Posterior cingulate gyrus (tissue), 11 donors: ENCODE measurements around the gene TIMP2.
"Not testable (repeated sequence)": the region's sequence is repeated elsewhere in the genome, so short reads cannot be mapped to it uniquely, and the experiment has no call there.

ENCODE experiments used
- DNase-seq, 10 donors: peaks; one replicate each; pipeline versions ENCODE4 v3.0.0 to v3.0.0-alpha.2; 2020 to 2021; ENCODE audit warnings: mixed read lengths in 3 of 10
- intact Hi-C: fragments of 100-400 bp; cut with DNase I; formaldehyde crosslinking; loops from one replicate; pipeline ENCODE4 v1.15.1; 2023

The TIMP2 gene

GRCh38 chr17:78925234-78925633 lies at the start of gene TIMP2:
TIMP2 (minus strand) TSS chr17:78925387; CDS start chr17:78925088, 299 bp downstream.
- peak; percentile 82 to 98 (median 89) for DNase-seq
- intact Hi-C loops = loop anchor here (1.0 kb wide), 1 partner anchor 9 kb away; no protein-coding TSS in a partner anchor

DNA sequence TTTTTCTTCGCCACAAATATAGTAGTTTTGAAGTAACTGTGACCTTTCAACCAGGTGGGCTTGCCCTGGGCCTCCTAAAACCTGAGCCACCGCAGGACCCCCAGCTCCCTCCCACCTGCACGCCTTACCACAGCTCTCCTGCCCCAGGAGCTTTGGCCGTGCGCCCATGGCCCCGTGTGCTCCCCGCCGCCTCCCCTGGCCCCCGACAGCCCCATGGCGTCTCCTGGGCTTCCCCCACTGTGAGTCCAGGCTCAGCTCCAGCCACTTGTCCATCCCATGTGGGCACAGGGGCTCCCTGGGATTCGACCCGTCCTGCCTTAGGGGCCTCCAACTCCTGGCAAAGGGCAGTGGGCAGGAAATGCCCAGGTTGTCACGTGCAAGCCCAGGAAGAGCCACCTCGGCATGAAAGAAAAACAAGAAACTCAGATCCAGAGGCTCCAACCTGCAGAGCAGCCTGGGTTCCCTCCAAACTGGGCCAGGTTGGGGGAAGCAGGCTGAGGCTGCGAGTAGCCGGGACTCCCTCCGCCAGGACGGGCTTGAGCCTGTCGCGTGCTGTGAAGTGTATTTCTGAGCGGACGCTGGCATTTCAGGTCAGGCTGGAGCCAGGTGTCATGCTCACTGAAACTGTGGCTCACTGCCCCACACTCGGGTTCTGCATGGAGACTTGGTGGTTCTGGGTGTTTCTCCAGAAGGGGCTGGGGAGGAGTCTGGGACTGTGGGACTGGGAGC lies 48.8 kb upstream of the TIMP2 start:
- no peak for DNase-seq
- intact Hi-C loops = no loop called here

GRCh38 chr17:78973196-78973595 lies 48.0 kb upstream of the TIMP2 start:
- DNase-seq = no peak
- intact Hi-C loops = no loop called here

DNA sequence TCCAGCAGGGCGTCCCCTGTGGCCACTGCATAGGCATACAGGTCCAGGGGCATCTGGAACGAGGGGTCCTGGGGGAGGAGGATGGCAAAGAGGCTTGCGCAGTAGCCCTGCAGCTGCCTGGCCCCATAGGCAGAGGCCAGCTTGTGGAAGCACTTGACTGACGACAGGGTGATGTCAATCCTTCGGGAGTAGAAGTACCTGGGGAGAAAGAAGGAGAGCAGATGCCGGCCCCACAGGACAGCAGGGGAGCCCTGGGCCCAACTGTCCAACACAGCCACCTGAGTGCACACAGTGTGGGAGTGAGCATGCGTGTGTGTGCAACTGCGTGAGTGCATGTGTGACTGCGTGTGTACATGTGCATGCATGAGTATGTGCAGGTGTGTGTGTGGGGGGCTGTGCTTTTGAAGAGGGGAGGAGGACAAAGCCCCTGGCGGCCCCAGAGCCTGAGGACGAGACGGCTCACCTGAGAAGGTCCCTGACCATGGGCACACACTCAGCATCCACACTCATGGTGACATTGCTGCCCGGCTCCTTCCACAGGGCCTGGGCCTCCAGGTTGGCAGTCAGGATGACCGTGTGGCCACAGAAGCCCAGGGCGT lies 47.4 kb upstream of the TIMP2 start:
- no peak for DNase-seq
- intact Hi-C loops = no loop called here

GRCh38 chr17:78971756-78972506 lies 46.7 kb upstream of the TIMP2 start:
- peak in 1 of 10 donors; percentile 63 for DNase-seq
- intact Hi-C loops = loop anchor here (1.0 kb wide), 2 partner anchors 46 to 106 kb away; no protein-coding TSS in a partner anchor

DNA sequence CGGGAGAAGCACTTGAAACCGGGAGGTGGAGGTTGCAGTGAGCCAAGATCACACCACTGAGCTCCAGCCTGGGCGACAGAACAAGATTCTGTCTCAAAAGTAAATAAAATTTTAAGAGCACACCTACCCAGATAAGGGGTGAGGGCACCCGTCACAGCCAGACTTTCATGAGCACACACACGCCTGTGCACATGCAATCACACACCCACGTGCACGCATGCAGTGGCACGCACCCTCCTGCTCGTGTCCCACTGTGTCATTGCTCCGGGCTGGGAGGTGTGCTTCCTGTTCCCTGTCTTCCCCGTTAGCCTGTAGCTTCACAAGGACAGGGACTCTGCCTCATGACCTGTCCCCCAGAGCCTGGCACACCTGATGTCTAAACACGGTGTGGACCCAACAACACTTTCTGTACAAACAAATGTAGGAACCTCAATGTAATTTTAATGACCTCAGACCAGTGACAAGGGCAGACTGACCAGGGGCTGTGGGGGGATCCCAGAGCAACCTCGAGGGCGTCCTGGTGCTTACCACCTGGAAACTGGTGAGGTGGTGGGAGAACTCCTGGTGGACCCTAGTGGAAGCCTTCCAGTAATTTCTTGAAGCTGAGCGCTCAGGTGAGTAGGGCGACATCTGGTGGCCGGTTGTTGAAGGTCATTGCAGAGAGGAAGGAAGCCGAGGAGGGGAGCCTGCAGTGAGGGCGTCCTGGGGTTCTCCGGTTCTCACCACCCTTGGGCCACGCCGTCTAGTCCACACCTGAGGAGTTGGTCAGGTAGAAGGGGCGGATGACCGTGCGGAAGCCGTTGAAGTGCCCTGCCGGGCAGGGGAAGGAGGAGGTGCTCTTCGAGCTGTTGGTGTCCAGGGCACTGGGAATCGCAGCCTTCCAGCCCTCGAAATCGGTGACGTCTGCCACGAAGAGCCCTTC lies 45.9 kb upstream of the TIMP2 start:
- DNase-seq = peak; percentile 64 to 96 (median 86)
- intact Hi-C loops = loop anchor here (1.0 kb wide), 2 partner anchors 45 to 105 kb away; no protein-coding TSS in a partner anchor

GRCh38 chr17:78969865-78970264 lies 44.7 kb upstream of the TIMP2 start:
- DNase-seq = no peak
- intact Hi-C loops = no loop called here

DNA sequence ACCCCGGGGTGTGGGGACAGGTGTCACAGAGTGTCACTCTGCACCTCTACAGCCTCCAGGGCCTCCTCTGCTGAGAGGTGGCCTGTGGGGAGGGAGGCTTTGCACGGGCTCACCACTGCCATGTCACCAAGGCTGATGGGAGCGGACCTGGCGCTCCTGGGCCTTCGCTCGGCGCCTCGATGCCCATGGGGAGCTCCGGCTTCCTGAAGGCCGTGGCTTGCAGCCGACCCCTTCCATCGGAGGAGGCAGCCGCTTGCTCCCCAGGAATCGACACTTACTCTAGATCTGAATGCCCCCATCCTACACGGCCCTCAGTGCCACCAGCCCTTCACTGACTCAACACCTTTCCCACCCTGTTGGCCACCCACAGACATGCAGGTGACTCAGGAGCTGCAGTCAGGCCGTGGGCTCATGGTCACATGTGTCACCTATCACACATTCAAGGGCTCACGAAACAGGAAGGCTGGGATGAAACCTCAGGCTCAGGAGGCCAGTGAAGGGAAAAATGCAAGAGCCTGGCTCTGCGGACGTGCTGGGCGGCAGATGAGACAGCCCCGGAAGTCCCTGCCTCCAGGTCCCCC lies 42.7 kb upstream of the TIMP2 start:
- intact Hi-C loops = no loop called here
- DNase-seq = no peak

- no peak for DNase-seq
- intact Hi-C loops = no loop called here
These were observed 41.9 kb upstream of the TIMP2 start for GRCh38 chr17:78966910-78967600.

DNA sequence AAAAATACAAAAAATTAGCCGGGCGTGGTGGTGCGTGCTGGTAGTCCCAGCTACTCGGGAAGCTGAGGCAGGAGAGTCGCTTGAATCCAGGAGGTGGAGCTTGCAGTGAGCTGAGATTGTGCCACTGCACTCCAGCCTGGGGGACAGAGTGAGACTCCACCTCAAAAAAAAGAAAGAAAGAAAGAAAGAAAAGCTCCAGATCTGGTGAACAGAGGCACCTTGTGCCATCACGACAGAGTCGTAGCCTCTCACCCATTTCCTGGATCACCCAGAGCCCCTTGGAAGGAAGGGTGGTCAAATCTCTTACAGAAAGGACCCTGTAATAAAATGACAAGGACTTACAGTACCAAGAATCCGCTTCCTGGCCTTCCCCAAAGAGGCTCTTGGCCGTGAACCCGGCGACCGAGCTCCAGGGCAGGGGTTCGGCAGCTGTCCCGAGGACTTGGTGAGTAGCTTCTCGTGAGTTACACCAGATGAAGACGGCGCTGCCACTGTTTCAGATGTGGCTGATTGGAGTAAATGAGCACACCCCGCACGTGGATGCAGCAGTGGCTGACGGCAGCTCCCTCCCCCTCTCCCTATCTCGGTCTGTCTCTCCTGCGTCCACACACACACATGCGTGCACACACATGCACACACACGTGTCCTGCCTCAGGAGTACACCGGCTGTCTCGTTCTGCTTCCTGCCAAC lies 41.1 kb upstream of the TIMP2 start:
- intact Hi-C loops = no loop called here
- peak in 1 of 10 donors; percentile 50 for DNase-seq

- DNase-seq = no peak
- intact Hi-C loops = no loop called here
These were observed 40.3 kb upstream of the TIMP2 start for GRCh38 chr17:78965491-78965924.

DNA sequence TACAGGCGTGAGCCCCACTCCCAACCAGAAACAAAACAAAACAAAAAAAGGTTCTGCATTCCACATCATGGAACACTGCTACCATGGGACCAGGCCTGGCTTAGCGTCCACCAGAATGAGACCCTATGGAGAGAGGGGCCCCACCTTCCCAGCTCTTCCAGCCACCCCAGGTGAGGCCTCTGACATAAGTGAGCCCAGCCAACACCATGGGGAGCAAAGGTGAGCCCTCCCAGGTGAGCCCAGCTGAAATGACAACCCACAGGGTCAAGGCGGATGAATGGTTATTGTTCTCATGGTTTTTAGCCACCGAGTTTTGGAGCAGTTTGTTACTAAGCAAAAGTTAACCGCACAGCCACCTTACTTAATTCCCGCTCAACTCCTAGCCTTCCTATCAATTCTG lies 38.2 kb upstream of the TIMP2 start:
- intact Hi-C loops = no loop called here
- DNase-seq = no peak

DNA sequence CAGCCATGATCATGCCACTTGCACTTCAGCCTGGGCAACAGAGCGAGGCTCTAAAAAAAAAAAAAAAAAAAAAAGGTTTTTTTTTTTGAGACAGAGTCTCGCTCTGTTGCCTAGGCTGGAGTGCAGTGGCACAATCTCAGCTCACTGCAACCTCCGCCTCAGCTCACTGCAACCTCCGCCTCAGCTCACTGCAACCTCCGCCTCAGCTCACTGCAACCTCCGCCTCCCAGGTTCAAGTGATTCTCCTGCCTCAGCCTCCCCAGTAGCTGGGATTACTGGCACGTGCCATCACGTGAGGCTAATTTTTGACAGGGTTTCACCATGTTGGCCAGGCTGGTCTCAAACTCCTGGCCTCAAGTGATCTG lies 37.8 kb upstream of the TIMP2 start:
- intact Hi-C loops, DNase-seq: not testable (repeated sequence)

DNA sequence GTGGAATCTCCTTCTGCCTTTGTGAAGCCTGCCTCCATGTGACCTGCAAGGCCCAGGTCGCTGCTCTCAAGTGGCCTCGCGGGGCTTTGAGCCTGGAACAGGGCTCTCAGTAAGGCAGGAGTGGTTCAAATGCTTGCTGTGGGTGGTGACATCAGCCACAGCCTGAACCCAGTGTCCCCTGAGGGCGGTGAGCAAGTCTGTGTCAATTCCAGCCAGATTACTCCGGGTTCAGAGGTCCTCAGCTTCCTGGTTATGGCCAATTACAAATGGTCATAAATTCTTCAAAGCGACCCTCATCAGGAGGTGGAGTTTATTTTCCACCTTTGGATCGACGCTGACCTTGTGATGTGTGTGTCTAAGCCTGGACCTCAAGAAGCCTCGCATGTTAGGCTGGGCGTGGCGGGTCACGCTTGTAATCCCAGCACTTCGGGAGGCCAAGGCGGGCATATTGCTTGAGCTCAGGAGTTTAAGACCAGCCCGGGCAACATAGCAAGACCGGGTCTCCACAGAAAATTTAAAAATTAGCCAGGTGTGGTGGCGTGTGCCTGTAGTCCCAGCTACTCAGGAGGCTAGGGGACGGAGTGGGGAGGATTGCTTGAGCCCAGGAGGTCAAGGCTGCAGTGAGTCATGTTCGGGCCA lies 37.3 kb upstream of the TIMP2 start:
- DNase-seq = no peak
- intact Hi-C loops = no loop called here

GRCh38 chr17:78961571-78961970 lies 36.4 kb upstream of the TIMP2 start:
- intact Hi-C loops = no loop called here
- no peak for DNase-seq

GRCh38 chr17:78960928-78961327 lies 35.7 kb upstream of the TIMP2 start:
- intact Hi-C loops = no loop called here
- no peak for DNase-seq

- no peak for DNase-seq
- intact Hi-C loops = no loop called here
These were observed 34.6 kb upstream of the TIMP2 start for GRCh38 chr17:78959803-78960202.

GRCh38 chr17:78958641-78959127 lies 33.5 kb upstream of the TIMP2 start:
- intact Hi-C loops = no loop called here
- DNase-seq = no peak
